Measurements from ENCODE around the gene PROSER3. TPM values are rescaled to one million over a fixed set of nuclear protein-coding genes. Genes with fewer than 3 reads are reported as not detected.

The PROSER3 gene
- total and polyA plus RNA-seq, 2 of the 13 experiments (the other 11 are each of a cell fraction or from before 2014, with no cell fraction given), result 5.1 to 5.7 TPM

DNA sequence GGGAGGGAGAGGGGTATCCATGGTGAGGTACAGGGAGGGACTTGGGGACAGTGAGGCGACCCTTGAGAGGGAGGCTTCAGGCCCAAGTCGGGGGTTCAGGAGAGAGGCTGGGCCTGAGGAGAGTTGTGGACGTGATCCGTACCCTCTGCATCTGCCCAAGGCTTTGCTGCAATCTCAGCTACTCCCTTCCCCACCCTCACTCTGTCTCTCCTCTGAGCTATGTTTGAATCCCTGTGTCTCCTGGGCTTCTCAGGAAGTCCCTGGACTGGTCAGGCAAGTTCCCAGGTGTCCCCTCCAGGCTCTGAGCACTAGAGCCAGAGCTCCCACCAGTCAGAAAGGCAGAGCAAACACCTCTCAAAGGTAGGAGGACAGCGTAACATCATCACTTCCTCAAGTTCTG is 7.8 kb upstream of the PROSER3 start (continued):
- TF ChIP-seq, protein P1, sequence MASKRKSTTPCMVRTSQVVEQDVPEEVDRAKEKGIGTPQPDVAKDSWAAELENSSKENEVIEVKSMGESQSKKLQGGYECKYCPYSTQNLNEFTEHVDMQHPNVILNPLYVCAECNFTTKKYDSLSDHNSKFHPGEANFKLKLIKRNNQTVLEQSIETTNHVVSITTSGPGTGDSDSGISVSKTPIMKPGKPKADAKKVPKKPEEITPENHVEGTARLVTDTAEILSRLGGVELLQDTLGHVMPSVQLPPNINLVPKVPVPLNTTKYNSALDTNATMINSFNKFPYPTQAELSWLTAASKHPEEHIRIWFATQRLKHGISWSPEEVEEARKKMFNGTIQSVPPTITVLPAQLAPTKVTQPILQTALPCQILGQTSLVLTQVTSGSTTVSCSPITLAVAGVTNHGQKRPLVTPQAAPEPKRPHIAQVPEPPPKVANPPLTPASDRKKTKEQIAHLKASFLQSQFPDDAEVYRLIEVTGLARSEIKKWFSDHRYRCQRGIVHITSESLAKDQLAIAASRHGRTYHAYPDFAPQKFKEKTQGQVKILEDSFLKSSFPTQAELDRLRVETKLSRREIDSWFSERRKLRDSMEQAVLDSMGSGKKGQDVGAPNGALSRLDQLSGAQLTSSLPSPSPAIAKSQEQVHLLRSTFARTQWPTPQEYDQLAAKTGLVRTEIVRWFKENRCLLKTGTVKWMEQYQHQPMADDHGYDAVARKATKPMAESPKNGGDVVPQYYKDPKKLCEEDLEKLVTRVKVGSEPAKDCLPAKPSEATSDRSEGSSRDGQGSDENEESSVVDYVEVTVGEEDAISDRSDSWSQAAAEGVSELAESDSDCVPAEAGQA (IDR thresholded peaks at IDR 0.05; ENCODE audit: low read depth), result no peak
- TF ChIP-seq, protein P1 (CRISPR knock-in tag; IDR thresholded peaks at IDR 0.05; ENCODE audit: borderline replicate concordance), result no peak
- TF ChIP-seq ZNF234 (CRISPR knock-in tag; conservative IDR thresholded peaks at IDR 0.05) (no peak), PCBP1 (IDR thresholded peaks at IDR 0.05; ENCODE audit: borderline replicate concordance, low read depth, low read length) (no peak), ZBTB3 (CRISPR knock-in tag; IDR thresholded peaks at IDR 0.05; ENCODE audit: borderline replicate concordance, low read depth) (no peak), MTF1 (CRISPR knock-in tag; IDR thresholded peaks at IDR 0.05) (no peak), SUZ12 (IDR thresholded peaks at IDR 0.05; ENCODE audit: low read depth, low read length) (no peak)
- TF ChIP-seq, protein P2, sequence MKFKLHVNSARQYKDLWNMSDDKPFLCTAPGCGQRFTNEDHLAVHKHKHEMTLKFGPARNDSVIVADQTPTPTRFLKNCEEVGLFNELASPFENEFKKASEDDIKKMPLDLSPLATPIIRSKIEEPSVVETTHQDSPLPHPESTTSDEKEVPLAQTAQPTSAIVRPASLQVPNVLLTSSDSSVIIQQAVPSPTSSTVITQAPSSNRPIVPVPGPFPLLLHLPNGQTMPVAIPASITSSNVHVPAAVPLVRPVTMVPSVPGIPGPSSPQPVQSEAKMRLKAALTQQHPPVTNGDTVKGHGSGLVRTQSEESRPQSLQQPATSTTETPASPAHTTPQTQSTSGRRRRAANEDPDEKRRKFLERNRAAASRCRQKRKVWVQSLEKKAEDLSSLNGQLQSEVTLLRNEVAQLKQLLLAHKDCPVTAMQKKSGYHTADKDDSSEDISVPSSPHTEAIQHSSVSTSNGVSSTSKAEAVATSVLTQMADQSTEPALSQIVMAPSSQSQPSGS (CRISPR knock-in tag; IDR thresholded peaks at IDR 0.05), result no peak

Data from HepG2 (cell line).